Stimulated activated CD4-positive, alpha-beta T cell treated with anti-CD3 and anti-CD28 coated beads, TNF-alpha, amount 100 ng/mL, for 24 hours (primary cell): ENCODE data around the gene SORD.

Source experiments
- DNase-seq, 3 experiments: peaks; one replicate each; pipeline ENCODE4 v3.0.0-alpha.2; 2020; ENCODE audit warnings: low read depth in 3 of 3

The SORD gene

DNA sequence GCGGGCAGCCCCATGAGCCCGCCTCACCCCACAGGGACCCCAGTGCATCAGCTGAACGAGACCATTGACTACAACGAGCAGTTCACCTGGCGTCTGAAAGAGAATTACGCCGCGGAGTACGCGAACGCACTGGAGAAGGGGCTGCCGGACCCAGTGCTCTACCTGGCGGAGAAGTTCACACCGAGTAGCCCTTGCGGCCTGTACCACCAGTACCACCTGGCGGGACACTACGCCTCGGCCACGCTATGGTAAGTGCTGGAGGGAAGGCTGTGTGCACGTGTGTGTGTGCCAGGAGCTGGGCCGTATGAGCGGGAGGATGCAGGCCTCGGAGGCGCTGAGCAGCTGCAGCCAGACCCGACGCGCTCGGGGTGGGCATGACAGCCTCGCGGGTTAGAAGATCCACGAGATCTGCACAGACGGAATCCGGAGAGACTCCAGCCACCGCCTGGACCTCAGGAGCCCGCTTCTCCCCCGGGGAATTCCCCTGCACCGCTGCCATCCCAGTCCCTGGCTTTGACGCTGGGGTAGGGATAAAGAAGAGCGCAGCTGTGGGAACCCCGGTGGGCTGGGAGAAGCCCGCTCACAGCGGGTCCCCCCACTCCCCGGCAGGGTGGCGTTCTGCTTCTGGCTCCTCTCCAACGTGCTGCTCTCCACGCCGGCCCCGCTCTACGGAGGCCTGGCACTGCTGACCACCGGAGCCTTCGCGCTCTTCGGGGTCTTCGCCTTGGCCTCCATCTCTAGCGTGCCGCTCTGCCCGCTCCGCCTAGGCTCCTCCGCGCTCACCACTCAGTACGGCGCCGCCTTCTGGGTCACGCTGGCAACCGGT is 93.7 kb downstream of the SORD start:
- DNase-seq: no peak

DNA sequence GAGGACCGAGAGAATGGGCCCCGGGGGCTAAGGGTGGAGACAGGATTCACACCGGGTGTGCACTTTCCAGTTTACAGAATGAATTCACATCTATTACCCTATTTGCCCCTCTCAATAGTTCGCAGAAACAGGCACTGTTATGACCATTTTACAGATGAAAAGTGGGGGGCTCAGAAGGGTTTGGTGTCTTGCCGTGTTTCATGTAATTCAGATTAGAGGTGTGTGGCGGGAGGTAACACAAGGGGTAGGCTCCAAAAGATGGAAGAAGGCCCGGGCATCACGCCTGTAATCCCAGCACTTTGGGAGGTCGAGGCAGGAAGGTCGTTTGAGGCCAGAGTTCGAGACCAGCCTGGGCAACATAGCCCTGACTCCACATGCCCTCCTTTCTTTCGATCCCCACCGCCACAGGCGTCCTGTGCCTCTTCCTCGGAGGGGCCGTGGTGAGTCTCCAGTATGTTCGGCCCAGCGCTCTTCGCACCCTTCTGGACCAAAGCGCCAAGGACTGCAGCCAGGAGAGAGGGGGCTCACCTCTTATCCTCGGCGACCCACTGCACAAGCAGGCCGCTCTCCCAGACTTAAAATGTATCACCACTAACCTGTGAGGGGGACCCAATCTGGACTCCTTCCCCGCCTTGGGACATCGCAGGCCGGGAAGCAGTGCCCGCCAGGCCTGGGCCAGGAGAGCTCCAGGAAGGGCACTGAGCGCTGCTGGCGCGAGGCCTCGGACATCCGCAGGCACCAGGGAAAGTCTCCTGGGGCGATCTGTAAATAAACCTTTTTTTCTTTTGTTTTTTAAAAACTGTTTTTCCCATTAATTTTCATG is 94.5 kb downstream of the SORD start:
- DNase-seq: no peak

DNA sequence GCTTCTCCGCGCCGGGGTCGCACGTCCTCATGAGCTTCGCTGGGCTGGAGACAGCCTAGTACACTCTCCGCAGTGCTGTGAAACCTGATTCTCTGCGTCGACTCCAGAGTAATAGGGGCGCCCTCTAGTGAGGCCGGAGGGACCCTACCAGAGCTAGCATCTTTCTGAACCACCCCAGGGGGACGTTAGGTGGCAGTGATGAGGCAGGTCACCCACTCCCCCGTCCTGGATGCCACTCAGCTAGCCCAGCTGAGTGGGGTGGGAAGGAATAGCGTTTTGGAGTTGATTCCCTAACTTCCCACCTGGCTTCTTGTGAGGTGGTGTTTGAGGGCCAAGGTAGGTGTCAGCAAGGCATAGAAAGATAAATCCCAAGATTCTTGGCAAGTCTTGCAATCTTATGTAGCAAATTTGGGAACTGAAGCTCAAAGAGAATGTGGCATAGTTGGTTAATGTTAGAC is 95.2 kb downstream of the SORD start:
- peak; percentile 62 to 83 (median 69) for DNase-seq

DNA sequence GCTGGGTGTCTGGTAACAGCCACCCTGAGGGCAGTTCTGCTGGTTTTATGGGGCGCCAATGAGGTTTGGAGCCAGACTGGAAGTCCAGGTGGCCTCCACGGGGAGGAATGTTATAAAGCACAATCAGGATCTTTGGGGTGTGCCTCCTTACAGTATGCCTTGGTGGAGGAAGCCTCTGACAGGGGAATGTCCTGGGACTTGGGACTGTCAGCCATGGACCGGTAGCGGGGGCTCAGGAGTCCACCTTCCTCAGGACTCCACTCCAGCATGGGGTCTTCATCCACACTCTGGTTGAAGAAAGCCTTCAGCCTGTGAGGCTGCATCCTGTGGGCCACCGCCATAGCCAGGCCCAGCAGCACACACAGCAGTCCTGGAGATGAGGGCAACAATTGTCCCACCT is 96.0 kb downstream of the SORD start:
- DNase-seq: no peak

DNA sequence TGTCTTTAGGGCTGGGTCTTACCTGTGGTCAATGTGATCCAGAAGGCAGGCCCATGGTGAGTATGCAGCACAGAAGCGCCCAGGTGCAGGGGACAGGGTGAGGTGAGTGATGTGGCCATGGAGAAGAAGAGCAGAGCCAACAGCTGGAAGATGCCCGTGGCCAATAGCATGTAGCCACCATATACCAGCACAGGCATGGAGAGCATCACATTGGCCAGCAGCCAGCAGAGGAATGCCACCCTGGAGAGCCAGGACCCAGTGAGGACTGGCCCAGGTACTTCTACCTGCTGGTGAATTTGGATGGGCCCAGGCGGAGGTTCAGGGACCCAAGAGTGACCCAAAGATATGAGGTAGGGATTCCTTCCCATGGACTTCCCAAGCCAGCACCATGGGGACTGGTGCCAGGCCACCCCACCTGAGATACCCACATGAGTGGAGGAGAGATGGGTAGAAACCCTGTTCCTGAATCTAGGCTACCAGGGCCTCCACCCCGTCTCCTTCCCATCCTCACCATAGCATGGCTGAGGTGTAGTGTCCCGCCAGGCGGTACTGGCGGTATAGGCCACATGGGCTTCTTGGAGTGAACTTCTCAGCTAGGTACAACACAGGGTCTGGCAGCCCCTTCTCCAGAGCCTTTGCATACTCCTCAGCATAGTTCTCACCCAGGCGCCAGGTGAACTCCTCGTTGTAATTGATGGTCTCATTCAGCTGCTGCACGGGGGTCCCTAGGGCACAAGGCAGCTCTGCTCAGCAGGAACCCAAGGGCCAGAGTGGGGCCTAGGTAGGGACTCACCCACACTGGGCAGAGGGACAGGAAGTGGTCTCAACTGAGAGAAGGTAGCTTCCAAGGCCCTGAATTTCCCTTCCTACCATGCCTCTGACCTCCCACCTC is 97.3 kb downstream of the SORD start:
- DNase-seq: no peak

DNA sequence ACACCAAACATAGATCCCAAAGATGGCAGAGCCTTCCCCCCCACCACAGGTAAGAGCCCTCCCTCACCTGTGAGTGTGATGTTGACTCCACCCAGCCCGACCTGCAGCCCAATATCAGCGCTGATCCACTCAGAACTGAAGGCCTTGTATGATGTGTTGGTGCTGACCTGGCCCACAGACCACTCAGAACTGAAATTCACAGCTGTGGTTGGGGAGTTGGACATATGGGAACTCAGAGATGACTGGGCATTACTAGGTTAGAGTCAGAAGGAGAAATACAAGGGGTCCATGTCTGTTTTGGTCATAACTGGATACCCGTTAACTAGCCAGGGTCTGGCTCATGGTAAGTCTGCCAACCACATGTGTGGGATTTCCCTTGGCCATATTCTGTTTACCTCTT is 98.0 kb downstream of the SORD start:
- no peak for DNase-seq

DNA sequence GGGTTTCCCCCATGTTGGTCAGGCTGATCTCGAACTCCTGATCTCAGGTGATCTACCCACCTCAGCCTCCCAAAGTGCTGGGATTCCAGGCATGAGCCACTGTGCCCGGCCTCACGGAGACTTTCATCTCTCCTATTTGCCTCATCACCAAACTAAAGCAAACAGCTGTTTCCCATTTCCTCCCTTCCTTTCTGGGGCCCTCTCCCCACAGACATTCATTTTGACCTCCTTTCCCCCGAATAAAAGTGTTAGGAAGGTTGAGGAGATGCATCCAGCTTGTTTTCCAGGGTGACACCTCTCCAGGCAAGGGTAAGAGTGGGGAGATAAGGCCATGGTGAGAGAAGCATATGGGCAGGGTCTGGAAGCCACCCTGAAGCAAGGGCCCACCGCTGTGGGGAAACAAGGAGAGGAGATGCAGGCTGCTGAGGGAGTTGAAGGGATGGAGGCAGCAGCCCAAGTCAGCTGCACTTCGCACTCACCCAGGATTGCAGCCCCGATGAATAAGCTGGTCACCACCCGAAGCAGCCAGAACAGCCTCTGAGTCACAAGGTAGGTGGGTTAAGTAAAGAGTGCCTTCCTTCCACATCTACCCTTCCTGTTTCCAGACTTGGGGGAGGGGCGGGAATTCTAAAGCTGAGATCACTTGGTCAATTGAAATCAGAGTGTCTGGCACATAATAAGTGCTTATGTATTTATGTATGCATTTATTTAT is 98.9 kb downstream of the SORD start:
- DNase-seq: no peak

DNA sequence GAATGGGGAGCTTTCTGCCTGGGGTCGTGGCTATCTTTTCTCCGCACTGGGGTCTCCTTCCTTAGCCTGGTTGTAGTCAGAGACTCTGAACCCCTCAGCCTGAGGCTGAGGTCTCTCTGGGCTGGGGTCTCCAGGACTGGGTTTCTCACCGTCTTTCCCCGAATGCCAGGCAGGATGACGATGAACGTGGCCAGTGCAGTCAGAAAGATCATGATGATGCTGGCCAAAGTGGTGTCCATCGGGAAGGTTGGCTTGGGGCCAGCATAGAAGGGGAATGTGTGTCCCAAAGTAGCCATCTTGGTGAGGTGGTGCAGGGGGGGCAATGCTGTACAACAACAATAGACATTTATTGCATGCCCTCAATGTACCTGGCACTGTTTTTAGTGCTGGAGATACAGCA is 99.7 kb downstream of the SORD start:
- no peak for DNase-seq

DNA sequence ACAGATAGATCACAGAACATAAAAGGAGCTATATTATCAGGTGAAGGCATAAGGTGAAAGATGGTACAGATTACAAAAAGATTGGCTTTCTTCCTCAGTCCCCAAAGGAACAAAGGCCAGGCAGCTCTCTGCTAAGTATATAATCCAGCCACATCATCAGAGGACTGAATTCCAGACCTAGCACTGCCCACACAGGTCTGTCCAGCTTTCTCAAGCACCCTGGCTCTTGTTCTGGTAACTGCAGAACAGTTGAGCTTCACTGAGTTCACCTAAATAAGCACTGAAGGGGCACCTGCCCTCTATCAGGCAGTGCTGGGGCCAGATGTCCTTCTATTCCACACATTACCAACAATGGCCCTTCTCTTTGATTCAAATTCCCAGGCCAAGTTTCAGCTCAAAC is 100.4 kb downstream of the SORD start:
- DNase-seq: no peak

DNA sequence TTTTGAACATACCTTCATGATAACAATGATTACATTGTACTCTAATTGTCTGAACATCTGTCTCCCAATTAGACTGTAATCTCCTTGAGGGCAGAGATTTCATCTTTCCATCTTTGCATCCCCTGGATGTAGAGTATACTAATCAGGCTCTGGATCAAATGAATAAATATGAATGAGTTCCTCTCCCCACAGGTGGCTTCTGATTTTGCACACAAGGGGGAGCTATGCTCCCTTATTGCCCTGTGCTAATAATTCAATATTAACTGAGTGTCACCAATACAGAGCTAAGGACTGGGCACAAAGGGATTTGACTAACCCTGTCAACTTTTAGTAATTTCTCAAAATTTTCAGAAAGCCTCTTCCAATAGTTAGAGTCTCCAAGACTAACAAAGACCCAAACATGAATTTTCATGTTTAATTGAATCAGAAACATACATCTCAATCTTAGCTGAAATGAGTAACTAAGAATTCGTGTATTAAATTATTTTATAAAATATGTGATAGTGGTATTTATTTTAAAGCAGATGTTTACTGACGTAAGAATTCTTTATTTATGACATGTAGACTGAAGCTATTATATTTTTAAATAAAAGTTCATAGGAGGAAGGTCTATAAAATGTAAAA is 103.7 kb downstream of the SORD start:
- DNase-seq: peak in 1 of 3 experiments; percentile 17
